Activated CD4-positive, CD25-positive, alpha-beta regulatory T cell treated with anti-CD3 and anti-CD28 coated beads, Interleukin-2, amount 50 U/mL, for 16 hours (primary cell): ENCODE results near the gene OXCT1.
"Not testable (repeated sequence)": the region's sequence is repeated elsewhere in the genome, so short reads cannot be mapped to it uniquely, and the experiment has no call there.

ENCODE experiments used
- DNase-seq: peaks from one replicate; pipeline ENCODE4 v3.0.0-alpha.2; 2020; ENCODE audit warnings: low read depth, low spot score

The OXCT1 gene

GRCh38 chr5:41773799-41774198 lies 96.4 kb downstream of the OXCT1 start:
- DNase-seq: no peak

DNA sequence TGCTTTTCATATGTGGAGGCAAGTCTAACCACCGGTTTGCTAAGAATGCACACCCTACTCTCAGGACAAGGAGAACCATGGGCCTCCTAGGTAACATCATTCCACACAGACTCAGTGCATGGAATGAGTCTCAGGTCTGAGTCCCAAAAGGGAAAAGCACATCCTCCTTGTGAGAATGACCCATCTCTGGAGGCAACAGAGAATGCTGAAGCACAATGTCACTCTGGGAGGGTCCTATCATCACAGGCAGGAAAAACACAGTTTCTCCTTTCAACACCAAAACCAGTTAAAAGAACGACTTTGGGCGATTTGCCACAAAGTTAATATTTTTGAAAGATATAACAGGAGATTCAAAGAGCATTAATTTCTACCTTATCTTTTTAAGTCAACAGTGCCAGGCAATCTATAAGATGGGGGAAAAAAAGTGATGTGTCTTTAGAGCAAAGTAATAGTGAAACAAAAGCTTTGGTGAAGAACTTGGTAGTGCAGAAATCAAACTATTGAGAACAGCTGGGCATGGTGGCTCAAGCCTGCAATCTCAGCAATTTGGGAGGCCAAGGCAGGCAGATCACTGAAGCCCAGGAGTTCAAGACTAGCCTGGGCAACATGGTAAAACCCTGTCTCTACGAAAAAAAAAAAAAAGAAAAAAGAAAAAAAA lies 97.3 kb downstream of the OXCT1 start:
- DNase-seq: no peak

GRCh38 chr5:41772056-41772455 lies 98.2 kb downstream of the OXCT1 start:
- DNase-seq: no peak

GRCh38 chr5:41770799-41771198 lies 99.4 kb downstream of the OXCT1 start:
- DNase-seq: no peak

- no peak for DNase-seq
Measured at GRCh38 chr5:41768692-41769091, 101.5 kb downstream of the OXCT1 start.

- no peak for DNase-seq
Measured at GRCh38 chr5:41764650-41765049, 105.6 kb downstream of the OXCT1 start.

DNA sequence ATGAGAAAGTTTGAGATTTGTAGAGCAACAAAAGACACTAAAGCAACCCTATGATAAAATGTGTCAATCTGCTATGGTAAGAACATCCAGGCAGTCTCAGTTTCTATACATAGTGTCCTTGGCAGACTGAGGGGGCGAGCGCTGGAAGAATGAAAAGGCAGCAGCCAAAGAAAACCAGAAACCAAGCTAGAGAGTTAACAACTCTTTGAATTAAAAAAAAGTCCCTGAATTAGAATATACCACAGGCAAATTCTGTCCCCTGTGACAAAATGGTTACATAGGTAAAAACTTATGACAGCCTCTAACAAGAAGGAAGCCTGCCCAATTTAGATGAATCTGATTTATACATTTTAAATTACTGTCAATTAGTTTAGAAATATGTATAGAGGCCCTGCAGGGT lies 106.7 kb downstream of the OXCT1 start:
- no peak for DNase-seq

DNA sequence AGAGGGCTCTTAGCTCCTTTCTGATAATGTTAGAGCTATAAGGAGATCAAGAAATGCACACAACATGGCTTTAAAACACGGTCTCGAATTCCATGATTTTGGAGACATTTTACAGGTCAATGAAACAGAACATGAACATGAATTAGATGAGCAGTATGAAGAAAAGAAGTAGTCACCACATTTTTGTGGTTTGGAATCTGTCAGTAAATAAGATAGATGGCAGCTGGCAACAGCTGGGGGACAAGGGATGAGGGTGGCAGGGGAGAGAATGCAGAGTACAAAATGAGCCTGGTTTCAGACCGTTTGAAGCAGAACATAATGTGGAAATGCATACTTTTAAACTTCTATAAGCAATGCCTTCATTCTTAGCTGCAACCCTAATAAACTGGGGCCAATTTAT lies 107.1 kb downstream of the OXCT1 start:
- no peak for DNase-seq

- DNase-seq: no peak
Measured at GRCh38 chr5:41762426-41762825, 107.8 kb downstream of the OXCT1 start.

DNA sequence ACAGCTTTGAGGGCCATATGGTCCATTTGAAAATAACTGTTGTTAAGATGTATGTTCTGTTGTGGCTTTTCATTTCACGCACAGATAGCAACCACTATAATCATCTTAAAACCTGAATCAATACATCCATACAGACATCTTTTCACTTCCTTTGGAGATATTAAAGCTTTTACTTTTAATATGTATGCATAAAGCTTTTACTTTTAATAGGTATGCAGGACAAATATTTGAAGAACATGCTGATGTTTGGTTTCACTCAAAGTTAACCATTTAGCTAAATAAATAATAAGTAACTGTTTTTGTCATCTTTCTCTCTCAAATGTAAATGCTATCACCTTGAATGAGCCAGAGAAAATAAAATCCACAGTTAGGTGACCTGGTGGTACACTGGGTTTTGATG lies 108.6 kb downstream of the OXCT1 start:
- no peak for DNase-seq

DNA sequence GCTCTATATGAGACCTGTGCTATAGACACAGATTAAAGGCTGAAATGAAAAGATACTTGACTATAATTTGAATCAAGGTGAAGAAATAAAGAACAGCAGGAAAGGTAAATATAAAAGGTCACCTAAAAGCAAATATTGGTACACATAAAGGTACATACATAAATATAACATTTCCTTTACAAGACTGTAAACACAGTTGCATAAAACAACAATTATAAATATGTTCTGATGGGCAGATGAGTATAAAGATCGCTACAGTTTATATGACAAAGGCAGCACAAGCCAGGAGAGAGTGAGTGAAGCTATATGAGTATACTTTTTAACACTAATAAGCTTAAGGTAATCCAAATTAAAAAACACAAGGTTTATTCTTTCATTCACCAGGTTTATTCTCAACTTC lies 114.5 kb downstream of the OXCT1 start:
- DNase-seq: no peak

DNA sequence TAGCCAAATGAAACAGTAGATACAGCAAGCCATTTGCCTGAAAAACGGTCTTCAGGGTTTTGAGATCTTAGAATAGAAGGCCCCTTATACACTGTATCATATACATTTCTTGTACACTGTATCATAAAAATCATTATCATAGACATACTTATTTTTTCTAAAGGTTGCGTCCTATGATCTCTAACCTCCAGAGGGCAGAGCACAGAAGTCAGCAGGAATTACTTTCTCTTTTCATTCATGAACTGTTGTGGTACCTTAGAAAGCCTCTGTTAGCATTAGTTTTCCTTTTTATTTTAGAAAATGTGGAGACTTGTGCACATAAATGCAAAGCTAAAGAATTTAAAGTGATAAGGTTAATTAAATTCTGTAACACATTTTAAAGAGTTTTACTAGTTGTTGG lies 115.4 kb downstream of the OXCT1 start:
- no peak for DNase-seq

- DNase-seq: no peak
Measured at GRCh38 chr5:41751867-41752266, 118.4 kb downstream of the OXCT1 start.

DNA sequence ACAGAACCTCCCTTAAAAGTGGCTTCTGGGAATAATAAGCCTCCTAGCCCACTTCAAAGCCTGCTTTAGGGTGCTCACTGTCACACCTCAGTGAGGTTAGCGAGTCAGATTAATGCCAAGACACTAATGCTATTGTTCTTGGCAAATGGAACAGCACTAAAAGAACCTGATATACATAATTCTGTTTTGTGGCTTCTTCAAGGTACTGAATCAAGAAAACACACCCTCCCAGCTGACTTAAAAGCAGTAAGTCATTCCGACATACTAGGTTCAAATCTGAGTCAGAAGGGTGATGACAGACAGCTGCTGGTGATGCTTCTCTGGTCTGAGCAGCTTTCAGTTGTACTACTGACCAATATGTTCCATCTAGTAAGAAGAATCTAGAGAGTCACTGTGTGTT lies 121.6 kb downstream of the OXCT1 start:
- no peak for DNase-seq

- DNase-seq: no peak
Measured at GRCh38 chr5:41747708-41748107, 122.5 kb downstream of the OXCT1 start.

GRCh38 chr5:41747301-41747700 lies 122.9 kb downstream of the OXCT1 start:
- DNase-seq: no peak

DNA sequence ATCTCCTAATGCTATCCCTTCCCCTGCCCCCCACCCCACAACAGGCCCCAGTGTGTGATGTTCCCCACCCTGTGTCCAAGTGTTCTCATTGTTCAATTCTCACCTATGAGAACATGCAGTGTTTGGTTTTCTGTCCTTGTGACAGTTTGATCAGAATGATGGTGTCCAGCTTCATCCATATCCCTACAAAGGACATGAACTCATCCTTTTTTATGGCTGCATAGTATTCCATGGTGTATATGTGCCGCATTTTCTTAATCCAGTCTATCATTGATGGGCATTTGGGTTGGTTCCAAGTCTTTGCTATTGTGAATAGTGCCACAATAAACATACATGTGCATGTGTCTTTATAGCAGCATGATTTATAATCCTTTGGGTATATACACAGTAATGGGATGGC lies 127.6 kb downstream of the OXCT1 start:
- DNase-seq: not testable (repeated sequence)

- DNase-seq: no peak
Measured at GRCh38 chr5:41738710-41739354, 131.4 kb downstream of the OXCT1 start.

DNA sequence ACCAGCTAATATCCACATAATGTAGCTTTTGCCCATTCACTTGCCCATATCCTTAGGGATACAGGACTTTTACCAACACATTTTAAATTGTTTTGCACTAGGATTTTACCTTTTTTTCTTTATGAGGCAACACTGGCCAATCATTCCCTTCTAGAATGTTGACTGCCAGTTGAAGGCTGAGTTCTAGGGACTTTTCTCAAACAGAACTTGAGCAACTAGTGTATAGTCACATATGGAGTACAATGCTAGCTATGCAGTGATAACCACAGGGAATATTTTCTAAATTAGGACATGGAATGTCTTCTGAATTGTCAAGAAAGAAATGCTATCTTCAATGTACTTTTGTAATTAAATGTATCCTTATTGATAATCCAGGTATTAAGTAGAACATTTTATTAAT lies 133.6 kb downstream of the OXCT1 start:
- DNase-seq: no peak

GRCh38 chr5:41735213-41735612 lies 135.0 kb downstream of the OXCT1 start:
- no peak for DNase-seq

DNA sequence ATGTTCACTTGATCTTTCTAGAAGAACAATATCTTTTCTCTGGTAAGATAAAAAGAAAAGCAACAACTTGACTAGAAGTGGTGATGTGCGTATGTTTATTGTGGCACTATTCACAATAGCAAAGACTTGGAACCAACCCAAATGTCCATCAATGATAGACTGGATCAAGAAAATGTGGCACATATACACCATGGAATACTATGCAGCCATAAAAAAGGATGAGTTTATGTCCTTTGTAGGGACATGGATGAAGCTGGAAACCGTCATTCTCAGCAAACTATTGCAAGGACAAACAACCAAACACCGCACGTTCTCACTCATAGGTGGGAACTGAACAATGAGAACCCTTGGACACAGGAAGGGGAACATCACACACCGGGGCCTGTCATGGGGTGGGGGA lies 140.8 kb downstream of the OXCT1 start:
- not testable (repeated sequence) for DNase-seq

DNA sequence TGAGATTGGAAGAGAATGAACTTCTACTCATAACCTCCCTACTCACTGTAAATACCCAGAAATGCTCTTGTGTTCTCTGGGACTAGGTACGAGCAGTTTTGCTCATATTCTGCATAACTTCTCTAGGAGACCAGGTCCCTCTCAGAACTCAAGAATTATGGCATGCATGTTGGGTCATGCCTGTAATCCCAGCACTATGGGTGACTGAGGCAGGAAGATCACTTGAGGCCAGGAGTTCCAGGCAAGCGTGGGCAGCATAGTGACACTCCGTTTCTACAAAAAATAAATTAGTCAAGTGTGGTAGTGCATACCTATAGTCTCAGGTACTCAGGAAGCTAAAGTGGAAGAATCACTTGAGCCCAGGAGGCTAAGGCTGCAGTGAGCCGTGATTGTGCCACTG lies 141.9 kb downstream of the OXCT1 start:
- no peak for DNase-seq

GRCh38 chr5:41722359-41722950 lies 147.8 kb downstream of the OXCT1 start:
- DNase-seq: no peak
